ENCODE results near the gene ARL1. TPM values are rescaled to one million over a fixed set of nuclear protein-coding genes. Genes with fewer than 3 reads are reported as not detected.

ARL1 gene
- 32.3 and 33.0 TPM in 2 replicates for polyA plus RNA-seq
- polyA minus RNA-seq, result 35.8 and 46.5 TPM in 2 replicates

GRCh38 chr12:101407436-101408345 lies at the start of gene ARL1:
Gene ARL1 (minus strand): TSS chr12:101407772. CDS start chr12:101407645, 127 bp downstream.
- Histone ChIP-seq H3K27me3 (ENCODE audit: insufficient read depth, low read depth, low read length) (no peaks in the 10 kb centered on the region), H2AFZ (ENCODE audit: low read depth, low read length) (peak within 1 kb of the TSS; percentile 98), H3K27ac (ENCODE audit: low read length) (peak within 1 kb of the TSS; percentile 88), H4K20me1 (ENCODE audit: insufficient read depth) (no peaks in the 10 kb centered on the region), H3K9me2 (ENCODE audit: insufficient read depth, low read length) (no peaks in the 10 kb centered on the region), H3K79me2 (replicated peaks; ENCODE audit: insufficient read depth, low read length) (peaks cover 21% of the 10 kb centered on the region), H3K4me2 (ENCODE audit: low read length) (peak within 1 kb of the TSS; percentile 93), H3K4me3 (ENCODE audit: low read length) (peak within 1 kb of the TSS; percentile 71), H3K9me3 (ENCODE audit: low read length) (no peaks in the 10 kb centered on the region), H3K9ac (ENCODE audit: low read length) (peak within 1 kb of the TSS; percentile 79), H3F3A (ENCODE audit: insufficient read depth, low read length, poor library complexity, severe bottlenecking) (no peaks in the 10 kb centered on the region), H3K36me3 (ENCODE audit: insufficient read depth, low read length) (no peaks in the 10 kb centered on the region)
- TF ChIP-seq EP300 (conservative IDR thresholded peaks at IDR 0.05; ENCODE audit: poor library complexity, severe bottlenecking), result peak; percentile 99
- TF ChIP-seq, protein P1, sequence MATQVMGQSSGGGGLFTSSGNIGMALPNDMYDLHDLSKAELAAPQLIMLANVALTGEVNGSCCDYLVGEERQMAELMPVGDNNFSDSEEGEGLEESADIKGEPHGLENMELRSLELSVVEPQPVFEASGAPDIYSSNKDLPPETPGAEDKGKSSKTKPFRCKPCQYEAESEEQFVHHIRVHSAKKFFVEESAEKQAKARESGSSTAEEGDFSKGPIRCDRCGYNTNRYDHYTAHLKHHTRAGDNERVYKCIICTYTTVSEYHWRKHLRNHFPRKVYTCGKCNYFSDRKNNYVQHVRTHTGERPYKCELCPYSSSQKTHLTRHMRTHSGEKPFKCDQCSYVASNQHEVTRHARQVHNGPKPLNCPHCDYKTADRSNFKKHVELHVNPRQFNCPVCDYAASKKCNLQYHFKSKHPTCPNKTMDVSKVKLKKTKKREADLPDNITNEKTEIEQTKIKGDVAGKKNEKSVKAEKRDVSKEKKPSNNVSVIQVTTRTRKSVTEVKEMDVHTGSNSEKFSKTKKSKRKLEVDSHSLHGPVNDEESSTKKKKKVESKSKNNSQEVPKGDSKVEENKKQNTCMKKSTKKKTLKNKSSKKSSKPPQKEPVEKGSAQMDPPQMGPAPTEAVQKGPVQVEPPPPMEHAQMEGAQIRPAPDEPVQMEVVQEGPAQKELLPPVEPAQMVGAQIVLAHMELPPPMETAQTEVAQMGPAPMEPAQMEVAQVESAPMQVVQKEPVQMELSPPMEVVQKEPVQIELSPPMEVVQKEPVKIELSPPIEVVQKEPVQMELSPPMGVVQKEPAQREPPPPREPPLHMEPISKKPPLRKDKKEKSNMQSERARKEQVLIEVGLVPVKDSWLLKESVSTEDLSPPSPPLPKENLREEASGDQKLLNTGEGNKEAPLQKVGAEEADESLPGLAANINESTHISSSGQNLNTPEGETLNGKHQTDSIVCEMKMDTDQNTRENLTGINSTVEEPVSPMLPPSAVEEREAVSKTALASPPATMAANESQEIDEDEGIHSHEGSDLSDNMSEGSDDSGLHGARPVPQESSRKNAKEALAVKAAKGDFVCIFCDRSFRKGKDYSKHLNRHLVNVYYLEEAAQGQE (IDR thresholded peaks at IDR 0.05; ENCODE audit: borderline replicate concordance), result no peak
- peak; percentile 83 for TF ChIP-seq POLR2AphosphoS5 (IDR thresholded peaks at IDR 0.05)
- peak; percentile 83 for TF ChIP-seq MXI1 (conservative IDR thresholded peaks at IDR 0.05; ENCODE audit: poor library complexity, severe bottlenecking)
- TF ChIP-seq TAF1 (IDR thresholded peaks at IDR 0.05; ENCODE audit: low read depth), result peak; percentile 82
- TF ChIP-seq SMC3 (conservative IDR thresholded peaks at IDR 0.05; ENCODE audit: poor library complexity), result peak; percentile 13
- no peak for TF ChIP-seq EZH2 (IDR thresholded peaks at IDR 0.05; ENCODE audit: borderline replicate concordance, insufficient read depth, low read length, poor library complexity, severe bottlenecking)
- TF ChIP-seq, protein P2, sequence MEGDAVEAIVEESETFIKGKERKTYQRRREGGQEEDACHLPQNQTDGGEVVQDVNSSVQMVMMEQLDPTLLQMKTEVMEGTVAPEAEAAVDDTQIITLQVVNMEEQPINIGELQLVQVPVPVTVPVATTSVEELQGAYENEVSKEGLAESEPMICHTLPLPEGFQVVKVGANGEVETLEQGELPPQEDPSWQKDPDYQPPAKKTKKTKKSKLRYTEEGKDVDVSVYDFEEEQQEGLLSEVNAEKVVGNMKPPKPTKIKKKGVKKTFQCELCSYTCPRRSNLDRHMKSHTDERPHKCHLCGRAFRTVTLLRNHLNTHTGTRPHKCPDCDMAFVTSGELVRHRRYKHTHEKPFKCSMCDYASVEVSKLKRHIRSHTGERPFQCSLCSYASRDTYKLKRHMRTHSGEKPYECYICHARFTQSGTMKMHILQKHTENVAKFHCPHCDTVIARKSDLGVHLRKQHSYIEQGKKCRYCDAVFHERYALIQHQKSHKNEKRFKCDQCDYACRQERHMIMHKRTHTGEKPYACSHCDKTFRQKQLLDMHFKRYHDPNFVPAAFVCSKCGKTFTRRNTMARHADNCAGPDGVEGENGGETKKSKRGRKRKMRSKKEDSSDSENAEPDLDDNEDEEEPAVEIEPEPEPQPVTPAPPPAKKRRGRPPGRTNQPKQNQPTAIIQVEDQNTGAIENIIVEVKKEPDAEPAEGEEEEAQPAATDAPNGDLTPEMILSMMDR (IDR thresholded peaks at IDR 0.05; ENCODE audit: poor library complexity, severe bottlenecking), result no peak
- no peak for TF ChIP-seq RAD21 (conservative IDR thresholded peaks at IDR 0.05)

DNA sequence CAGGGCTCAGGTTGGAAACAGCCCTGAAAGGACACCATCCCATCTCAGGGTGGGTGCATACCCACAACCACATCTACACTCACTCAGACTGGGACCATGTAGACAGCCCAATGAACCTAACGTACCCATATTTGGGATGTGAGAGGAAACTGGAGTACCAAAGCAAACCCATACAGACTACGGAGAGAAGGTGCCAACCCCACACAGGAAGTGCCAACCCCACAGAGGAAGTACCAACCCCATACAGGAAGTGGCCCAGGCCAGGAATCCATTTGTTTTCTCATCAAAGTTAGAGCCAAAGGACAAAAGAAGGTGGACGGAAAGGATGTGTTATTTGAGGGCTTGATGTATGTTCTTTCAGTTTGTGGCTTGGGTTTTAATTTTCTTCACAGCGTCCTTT lies 48.1 kb upstream of the ARL1 start:
- Histone ChIP-seq H3K36me3 (ENCODE audit: insufficient read depth, low read length) (no peaks in the 10 kb centered on the region), H2AFZ (ENCODE audit: low read depth, low read length) (no peak overlapping the region), H3K27me3 (ENCODE audit: insufficient read depth, low read depth, low read length) (no peaks in the 10 kb centered on the region), H3K9ac (ENCODE audit: low read length) (no peak overlapping the region), H3F3A (ENCODE audit: insufficient read depth, low read length, poor library complexity, severe bottlenecking) (no peaks in the 10 kb centered on the region), H3K4me2 (ENCODE audit: low read length) (no peak overlapping the region), H3K9me2 (ENCODE audit: insufficient read depth, low read length) (no peaks in the 10 kb centered on the region), H3K4me3 (ENCODE audit: low read length) (no peak overlapping the region), H3K9me3 (ENCODE audit: low read length) (no peaks in the 10 kb centered on the region), H4K20me1 (ENCODE audit: insufficient read depth) (no peaks in the 10 kb centered on the region), H3K27ac (ENCODE audit: low read length) (no peak overlapping the region), H3K79me2 (replicated peaks; ENCODE audit: insufficient read depth, low read length) (no peaks in the 10 kb centered on the region)
- TF ChIP-seq EP300 (conservative IDR thresholded peaks at IDR 0.05; ENCODE audit: poor library complexity, severe bottlenecking) (no peak), EZH2 (IDR thresholded peaks at IDR 0.05; ENCODE audit: borderline replicate concordance, insufficient read depth, low read length, poor library complexity, severe bottlenecking) (no peak), TAF1 (IDR thresholded peaks at IDR 0.05; ENCODE audit: low read depth) (no peak), SMC3 (conservative IDR thresholded peaks at IDR 0.05; ENCODE audit: poor library complexity) (no peak), RAD21 (conservative IDR thresholded peaks at IDR 0.05) (no peak), POLR2AphosphoS5 (IDR thresholded peaks at IDR 0.05) (no peak), MXI1 (conservative IDR thresholded peaks at IDR 0.05; ENCODE audit: poor library complexity, severe bottlenecking) (no peak)
- TF ChIP-seq, protein P2 (IDR thresholded peaks at IDR 0.05; ENCODE audit: poor library complexity, severe bottlenecking), result no peak
- TF ChIP-seq, protein P1 (IDR thresholded peaks at IDR 0.05; ENCODE audit: borderline replicate concordance), result no peak

Data from neural cell (in vitro differentiated cells).